ENCODE measurements around the gene AQP2.
"Not testable (repeated sequence)": the region's sequence is repeated elsewhere in the genome, so short reads cannot be mapped to it uniquely, and the experiment has no call there.

The AQP2 gene

DNA sequence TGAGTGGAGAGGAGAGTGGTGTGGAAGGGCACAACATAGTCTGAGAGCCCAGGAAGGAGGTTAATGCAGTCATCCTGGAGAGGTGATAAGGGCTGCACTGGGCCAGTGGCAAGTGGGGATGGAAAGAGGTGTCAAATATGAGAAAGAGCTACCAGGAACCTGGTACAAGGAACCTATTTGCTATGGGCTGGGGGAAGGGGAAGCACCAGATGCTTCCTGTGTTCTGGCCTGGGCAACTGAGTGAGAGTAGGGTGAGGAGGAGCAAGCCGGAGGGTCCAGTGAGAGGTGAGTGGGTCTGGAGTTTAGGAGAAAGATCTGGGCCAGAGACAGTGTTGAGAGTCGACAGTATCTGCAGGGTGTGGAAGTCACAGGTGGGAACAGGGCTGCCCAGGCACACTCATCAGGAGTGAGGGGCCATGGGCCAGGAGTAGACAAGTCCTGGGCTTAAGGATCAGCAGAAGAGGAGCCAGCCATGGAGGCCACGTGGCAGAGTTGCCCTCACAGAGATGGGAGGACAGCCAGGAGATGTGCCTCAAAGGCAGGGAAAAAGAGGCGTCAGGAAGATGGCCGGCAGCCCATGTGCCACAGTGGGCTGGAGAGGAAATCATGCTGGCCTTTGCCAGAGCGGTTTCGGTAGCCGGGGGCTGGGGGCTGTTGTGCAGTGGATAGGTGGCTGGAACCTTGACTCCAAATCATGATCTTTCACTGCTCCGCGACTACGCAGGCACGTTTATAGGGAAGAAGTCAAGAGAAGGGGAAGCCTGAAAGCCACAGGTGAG, 19.3 kb downstream of the AQP2 start:
- DNase-seq (ENCODE audit: low spot score): no peak

DNA sequence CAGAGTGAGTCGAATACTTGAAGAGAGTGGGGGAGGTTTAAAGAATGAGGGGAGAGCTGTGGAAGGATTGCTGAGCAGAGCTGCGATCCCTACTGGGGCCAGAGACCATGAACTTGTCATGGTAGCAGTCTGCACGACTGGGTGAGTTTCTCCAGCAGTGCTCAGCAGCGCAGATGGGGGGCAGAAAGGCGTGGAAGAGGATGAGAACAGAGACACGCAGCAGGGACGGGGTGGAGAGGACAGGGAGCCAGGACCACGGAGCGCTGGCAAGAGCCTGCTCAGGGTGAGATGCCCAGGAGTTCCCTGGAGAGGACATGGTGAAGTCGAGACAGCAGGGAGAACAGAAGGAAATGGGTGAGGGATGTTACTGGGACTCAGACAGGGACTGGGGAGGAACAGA, 20.1 kb downstream of the AQP2 start:
- DNase-seq (ENCODE audit: low spot score): no peak

DNA sequence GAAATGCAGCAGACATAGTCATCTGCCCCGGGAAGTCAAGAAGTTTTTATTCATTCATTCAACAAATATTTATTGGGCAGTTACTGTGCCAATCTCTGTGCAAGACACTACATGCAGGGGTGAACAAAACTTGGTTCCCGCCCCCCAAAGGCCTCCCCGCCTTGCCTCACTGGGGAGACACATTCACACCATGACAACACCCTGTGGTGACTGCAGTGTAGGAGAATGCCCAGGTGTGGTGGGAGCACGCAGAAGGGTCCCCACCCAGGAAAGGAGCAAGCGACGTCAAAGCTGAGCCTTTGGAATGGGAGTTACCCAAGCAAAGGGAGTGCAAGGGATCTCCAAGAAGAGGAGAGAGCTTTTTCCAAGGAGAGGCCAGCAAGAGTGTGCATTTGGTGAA, 20.6 kb downstream of the AQP2 start:
- DNase-seq (ENCODE audit: low spot score): no peak

DNA sequence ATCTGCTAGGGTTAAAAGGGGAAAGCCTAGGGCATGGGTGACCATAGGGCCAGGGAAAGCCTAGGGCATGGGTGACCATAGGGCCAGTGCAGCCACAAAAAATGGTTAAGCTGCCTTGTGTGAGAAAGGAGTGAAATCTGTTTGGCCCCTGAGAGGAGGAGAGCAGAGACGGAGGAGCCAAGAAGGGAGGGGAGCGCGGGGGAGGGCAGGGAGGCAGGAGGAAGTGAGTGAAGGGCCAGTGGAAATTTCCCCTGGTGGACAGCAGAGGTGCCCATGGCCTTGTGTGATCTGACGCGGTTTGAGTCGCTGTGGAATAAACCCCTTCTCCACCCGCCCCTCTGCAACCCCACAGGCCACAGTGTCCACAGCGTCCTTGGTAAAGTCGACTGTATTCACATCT, 21.6 kb downstream of the AQP2 start:
- DNase-seq (ENCODE audit: low spot score): no peak

DNA sequence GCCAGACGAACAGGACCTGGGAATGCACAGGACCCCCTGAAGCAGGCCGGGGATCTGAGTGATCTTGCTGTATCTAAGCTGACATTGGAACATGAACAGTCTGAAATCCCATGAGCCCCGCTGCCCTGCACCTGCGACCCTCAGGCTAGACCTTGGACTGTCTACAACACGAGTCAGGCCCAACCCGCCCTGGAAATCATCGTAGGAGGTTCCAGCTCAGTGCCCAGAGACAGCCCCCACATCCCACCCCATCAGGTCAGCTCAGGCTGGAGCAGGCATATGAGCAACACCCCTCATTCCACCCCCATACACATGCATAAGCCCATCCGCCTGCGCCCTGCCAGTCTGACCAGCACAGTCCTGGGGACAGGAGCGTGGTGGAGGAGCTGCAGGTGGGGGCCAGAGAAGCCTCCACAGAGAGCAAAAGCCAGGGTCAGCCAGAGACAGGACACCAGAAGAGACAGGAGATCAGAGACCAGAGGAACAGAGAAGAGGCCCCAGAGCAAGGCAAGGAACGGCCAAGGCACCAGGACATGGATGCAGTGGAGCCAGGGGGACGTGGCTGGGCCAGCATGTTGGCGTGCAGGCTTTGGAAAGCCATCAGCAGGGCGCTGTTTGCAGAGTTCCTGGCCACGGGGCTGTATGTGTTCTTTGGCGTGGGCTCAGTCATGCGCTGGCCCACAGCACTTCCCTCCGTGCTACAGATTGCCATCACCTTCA, 22.3 kb downstream of the AQP2 start, which contains the start of gene AQP6:
Gene AQP6 (plus strand): TSS at position 307 of the 720 bp plus-strand sequence. CDS start 227 bp downstream, at position 534.
- no peak for DNase-seq (ENCODE audit: low spot score)

DNA sequence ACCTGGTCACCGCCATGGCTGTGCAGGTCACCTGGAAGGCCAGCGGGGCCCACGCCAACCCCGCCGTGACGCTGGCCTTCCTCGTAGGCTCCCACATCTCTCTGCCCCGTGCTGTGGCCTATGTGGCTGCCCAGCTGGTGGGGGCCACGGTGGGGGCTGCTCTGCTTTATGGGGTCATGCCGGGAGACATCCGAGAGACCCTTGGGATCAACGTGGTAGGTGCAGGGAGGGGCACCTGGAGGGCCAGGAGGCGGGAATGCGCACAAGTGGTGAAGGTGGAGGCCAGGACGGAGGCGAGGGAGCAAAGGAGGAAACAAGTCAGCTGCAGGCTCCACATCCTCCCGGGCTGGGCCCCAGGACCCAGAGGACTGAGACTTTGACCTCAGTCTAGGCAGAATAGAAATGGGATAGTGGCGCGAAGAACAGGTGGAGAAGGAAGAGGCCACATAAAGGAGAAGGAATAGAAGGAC, 22.9 kb downstream of the AQP2 start:
- no peak for DNase-seq (ENCODE audit: low spot score)

DNA sequence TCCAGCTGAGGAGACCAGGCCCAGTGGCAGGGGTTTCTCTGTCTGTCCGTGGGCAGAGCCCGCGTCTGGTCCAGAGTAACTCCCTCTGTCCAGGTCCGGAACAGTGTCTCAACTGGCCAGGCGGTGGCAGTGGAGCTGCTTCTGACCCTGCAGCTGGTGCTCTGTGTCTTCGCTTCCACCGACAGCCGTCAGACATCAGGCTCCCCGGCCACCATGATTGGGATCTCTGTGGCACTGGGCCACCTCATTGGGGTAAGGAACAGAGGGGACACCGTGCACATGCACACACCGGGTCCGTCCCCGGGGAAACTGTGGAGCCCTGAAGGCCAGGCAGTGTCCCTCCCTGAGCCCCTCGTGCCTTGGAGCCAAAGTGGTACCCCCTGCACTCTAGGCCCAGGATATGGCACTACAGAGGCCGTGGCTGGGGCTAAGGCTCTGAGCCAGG, 23.7 kb downstream of the AQP2 start:
- no peak for DNase-seq (ENCODE audit: low spot score)

DNA sequence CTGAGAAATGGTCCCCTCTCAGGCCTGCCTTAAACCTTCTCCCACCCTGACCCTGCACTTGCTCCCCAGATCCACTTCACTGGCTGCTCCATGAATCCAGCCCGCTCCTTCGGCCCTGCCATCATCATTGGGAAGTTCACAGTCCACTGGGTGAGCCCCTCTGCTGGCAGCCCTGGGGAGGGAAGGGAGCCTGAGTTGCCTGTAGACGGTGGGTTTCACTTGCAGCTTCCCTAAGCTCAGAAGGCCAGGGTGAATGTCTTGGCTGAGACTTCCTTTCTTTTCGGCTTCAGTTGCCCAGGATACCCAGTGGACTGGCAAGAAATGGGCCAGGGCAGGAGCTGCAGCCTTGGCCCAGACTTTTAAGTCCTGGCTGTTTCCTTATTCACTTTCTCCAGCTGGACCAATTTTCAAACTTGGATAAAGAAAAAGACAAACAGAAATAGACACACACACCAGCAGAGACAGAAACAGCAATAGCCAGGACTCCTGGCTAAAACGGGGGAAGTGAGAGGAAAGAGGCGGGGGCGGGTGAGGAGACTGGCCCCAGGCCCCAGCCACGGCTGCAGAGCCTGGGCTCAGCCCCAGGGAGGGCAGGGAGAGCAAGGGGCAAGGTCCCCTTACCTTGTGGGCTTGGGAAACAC, 24.3 kb downstream of the AQP2 start:
- DNase-seq (ENCODE audit: low spot score): no peak

DNA sequence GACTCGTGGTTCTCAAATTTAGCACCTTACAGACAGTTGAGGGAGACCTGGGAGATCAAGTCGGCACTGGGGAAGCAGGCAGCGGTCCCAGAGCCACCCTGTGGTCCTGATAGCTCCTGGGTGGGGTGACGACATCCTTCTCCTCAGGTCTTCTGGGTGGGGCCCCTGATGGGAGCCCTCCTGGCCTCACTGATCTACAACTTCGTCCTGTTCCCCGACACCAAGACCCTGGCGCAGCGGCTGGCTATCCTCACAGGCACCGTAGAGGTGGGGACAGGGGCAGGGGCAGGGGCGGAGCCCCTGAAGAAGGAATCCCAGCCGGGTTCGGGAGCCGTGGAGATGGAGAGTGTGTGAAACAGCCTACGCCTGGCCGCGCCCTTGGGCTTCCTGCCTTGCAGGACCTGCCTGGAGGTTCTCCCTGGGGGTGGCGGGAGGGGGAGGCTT, 24.8 kb downstream of the AQP2 start:
- DNase-seq (ENCODE audit: low spot score): no peak

DNA sequence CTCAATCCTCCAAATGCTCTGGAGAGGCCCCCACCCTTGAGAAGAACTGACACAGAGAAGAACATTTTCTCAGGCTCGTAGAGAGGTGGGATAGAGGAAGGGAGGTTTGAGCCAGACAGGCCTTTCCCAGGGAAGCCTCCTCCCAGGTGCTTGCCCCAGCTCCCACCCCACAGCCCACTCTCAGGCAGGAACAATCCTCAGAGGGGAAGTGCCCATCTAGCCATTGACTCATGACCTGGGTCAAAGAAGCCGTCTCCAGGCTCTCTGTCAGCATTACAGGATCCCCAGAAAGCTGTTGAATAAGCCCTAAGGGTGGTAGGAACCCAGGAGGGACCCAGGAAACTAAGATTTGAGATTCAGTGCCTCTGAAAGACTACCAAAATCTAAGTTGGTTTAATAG, 26.0 kb downstream of the AQP2 start:
- DNase-seq (ENCODE audit: low spot score): no peak

DNA sequence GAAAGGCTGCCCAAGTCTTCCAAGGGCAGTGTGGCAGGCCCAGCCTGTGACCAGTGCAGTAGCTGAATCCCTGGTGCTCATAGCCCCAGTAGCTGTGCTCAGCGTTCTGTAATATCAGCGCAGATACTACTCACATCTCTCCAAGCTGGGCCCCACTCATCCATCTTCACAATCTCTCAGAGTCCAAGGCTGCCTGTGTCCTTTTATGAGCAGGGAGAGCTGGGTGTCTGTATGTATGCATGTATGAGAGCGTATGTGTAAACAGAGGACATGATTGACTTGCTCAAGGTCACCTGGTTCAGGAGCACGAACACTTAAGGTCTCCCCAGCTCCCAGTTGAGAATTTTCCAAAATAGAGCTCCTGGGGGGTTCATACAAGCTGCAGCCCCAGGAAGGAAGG, 27.6 kb downstream of the AQP2 start:
- no peak for DNase-seq (ENCODE audit: low spot score)

DNA sequence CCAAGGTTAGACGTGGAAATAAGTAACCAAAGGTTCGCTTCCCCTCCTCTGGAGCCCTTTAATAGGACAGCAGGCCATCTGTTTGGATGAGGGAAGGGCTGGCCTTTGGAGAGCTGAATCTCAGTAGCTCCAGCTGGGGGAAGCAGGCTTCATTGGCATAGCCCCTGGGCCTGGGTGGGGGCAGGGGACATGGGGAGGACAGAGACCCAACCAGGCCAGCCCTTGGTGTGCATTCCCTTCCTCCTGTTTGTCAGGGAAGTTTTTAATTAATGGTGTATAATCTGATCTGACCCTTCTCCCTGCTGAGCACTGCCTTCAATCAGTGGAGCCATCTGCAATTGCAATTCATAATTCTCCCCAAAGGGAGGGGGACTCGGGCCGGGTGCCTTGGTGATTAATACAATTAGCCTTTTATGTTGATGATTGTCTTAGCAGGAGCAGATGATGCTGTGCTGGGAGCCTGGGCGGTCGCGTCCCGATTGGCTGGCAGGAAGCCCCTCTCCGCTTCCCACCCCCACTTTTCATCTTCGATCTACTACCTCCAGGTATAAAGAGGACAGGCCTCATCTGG, 28.6 kb downstream of the AQP2 start:
- DNase-seq (ENCODE audit: low spot score): no peak

DNA sequence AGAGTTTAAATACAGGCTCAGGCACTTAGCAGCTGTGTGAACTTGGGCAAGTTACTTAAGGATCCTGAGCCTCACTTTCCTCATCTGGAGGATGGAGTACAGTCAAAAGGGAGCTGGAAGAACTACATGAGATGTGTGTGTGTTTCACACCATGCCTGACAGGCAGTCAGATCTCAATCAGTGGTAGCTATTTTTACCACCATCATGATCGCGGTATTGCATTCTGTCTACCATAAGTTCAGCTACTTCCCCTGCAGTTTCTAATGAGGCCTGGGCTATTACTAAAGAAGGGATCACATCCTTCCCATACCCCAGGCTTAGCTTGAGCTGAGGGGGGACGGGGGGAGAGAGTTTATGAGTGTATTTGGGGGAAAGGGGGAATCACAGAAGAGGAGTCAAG, 29.3 kb downstream of the AQP2 start:
- DNase-seq (ENCODE audit: low spot score): no peak

DNA sequence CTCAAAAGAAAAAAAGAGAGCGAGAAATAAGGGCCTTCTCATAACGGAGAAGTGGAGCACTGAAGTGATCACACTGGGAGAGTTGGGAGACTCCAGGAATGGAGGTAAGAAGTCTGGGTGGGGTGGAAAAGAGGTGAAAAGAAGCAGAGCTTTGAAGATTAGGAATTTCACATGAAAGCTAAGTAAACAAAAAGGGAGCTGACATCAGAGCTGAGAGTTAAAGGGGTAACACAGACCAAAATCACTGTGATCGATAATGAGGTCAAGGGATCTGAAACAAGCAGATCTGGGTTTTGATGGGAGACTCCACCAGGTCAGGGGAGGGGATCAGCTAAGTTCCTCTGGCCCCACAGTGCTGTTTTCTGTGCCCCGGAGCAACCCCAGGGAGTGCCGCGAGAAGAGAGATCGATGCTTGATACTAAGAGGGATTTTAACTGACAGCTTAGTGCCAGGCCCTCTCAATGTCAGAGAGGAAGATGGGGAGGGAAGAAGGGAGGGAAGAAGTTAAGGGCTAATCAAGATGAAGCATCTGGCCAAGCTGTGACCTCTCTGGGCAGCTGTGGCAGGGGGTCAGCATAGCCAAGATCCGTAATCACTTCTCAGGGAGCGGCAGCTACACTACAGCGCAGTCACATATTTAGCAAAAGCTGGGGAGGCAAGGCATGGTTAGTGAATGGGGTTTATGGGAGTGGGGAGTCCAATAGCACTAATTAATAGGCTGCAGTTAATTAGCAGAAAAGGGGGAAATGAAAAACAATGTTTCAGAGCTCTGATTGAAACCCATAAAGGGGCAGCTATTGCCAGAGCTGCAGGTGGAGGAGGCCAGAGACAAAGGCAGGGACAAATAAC, 30.2 kb downstream of the AQP2 start:
- no peak for DNase-seq (ENCODE audit: low spot score)

DNA sequence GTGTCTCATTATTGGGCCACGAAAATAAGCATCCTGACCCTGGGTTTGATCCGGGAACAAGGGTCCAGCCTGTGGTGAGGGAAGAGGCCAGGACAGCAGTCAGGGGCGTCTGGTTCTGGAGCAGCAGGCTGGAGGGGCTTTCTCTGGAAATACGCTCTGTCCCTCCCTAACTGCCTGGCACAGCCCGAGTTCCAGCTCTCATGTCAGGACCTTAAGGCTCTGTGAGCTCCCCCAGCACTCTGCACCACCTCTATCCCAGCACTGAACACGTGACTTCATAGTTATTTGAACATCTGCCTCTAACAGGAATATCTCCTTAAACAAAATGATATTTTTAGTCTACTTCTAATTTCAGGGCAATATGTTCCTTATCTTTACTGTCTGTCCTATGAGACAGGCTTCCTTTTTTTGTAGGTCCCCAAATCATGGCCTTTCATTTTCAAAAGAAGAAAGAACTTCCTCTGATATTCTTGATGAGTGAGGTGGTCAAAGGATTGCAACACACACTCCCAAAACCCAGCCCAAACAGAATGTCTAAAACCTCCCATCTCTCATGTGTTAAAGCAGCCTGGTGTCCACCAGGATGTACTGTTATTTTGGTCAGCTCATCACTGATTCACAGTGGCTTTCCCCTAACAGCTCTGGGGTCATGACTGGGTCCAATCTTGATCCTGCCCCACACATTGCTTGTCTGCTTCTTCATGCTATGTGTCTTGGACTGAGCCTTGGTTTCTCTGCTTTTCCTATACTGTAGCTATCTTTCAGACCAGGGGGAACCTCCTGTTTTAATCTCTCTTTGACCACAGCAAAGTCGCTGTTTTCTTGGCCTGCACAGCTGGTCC, 31.9 kb downstream of the AQP2 start:
- DNase-seq (ENCODE audit: low spot score): no peak

DNA sequence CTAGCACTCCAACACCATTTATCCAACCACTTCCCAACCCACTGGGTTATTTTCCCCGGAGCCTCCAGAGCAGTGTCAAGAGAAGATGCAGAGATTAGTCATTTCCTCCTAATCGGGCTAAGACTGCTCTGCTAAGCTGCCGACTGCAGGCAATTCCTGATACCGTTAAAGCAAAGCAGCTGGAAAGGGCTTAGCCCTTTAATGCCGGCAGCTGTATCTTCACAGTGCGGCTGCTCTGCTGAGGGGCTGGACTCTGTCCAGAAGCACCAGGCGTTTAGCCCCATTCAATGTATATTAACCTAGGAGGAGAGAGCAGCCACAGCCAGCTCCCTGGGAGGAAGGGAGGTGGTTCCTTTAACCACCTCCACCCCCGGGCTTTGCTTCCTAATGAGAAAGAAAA, 33.4 kb downstream of the AQP2 start:
- DNase-seq (ENCODE audit: low spot score): no peak

DNA sequence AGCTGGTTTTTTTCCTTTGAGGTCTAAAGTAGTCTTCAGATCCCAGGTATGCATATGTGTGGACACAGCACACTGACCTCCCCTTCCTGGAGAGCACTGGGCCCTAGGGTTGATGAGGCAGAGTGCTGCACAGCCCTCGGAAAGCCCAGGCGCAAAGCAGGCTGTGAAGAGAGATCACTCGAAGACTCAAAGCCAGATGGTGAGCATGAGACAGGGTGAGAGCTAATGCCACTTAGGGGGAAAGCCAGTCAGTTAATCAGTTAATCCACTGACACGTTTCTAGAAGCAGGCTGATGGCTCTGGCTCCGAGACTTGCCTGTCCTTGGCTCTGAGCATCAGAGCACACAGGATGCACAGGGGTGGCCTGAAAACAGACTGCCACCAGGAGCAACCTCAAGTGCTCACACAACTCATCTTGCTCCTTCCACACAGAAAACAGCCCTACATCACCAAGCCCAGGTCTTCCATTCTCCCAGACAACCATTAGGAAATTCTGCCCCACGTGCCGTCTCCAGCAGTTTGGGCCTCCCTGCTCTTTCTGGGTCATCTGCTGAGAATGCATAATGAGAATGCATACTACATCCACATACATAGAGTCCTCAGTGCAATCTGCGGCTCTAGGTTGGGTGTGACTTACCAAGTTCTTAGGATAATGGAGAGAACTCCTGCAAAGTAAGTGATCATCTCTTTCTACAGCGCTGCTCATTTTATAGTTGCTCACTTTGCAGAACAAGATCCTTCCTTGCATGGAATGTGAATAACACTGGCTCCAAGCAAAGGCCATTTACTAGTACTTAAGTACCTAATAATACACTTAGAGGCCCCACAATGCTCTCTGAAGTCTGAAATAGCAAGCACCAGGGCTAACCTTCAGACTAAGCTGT, 34.2 kb downstream of the AQP2 start:
- no peak for DNase-seq (ENCODE audit: low spot score)

DNA sequence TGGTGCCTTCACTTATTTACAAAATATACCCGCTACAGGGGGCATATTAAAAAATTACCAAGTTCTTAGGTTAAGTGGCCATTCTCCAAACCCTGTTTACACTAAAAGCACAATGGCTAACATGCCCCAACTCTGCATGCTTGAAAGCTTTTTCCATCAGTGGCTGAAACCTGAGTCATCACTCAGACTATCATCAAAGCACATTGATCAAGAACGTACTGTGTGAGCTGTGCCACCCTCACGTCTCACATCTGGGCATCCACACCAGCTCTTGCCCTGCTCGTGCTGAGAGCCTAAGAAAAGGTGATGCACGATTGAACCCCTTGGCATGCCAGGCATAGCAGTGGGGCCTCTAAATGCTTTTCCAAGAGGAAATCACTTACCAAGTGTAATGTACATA, 35.4 kb downstream of the AQP2 start:
- no peak for DNase-seq (ENCODE audit: low spot score)

DNA sequence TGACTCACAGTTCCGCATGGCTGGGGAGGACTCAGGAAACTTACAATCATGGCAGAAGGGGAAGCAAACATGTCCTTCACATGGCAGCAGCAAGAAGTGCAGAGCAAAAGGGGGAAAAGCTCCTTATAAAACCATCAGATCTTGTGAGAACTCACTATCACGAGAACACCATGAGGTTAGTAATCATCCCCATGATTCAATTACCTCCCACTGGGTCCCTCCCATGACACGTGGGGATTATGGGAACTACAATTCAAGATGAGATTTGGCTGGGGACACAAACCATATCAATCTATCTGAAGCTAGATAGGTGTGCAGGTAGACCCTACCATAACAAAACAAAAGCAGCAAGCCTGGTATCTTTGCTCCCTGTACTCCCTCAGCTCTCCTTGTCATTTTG, 35.9 kb downstream of the AQP2 start:
- not testable (repeated sequence) for DNase-seq (ENCODE audit: low spot score)
